Measurements from ENCODE around the gene PTTG1.

Gene PTTG1

DNA sequence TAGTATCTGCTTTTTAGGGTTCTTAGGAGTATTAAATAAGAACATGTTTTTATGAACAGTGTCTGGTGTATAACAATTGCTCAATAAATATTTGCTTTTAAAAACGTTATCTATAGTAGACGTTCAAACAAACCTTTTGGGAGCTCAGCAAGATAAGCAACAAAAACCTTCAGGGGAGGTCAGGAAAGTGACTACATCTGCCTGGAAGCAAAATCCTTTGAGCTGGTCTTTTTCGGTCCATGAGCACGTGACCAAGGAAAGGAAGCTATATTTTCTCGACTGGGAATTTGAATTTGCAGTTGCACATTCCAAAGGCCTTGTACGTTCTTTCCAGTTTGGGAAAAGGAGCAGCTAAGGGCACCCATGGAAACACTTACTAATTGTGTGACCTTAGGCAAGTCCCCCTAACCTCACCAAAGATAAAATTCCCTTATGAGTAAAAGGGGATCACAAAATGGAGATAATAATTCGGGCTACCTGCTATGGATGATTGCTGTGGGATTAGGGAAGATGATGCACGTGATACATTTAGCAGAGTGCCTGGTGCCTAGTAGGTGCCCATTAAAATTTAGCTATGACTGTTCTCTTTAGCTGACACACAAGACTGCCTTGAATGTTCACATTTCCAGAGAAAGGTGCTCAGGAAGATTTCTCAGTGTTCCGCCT is 45.4 kb downstream of the PTTG1 start:
- TF ChIP-seq, protein P1, sequence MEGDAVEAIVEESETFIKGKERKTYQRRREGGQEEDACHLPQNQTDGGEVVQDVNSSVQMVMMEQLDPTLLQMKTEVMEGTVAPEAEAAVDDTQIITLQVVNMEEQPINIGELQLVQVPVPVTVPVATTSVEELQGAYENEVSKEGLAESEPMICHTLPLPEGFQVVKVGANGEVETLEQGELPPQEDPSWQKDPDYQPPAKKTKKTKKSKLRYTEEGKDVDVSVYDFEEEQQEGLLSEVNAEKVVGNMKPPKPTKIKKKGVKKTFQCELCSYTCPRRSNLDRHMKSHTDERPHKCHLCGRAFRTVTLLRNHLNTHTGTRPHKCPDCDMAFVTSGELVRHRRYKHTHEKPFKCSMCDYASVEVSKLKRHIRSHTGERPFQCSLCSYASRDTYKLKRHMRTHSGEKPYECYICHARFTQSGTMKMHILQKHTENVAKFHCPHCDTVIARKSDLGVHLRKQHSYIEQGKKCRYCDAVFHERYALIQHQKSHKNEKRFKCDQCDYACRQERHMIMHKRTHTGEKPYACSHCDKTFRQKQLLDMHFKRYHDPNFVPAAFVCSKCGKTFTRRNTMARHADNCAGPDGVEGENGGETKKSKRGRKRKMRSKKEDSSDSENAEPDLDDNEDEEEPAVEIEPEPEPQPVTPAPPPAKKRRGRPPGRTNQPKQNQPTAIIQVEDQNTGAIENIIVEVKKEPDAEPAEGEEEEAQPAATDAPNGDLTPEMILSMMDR (IDR thresholded peaks at IDR 0.05; ENCODE audit: control insufficient read depth, insufficient read depth, low read depth, low read length, missing control alignments), result no peak
- DNase-seq (ENCODE audit: low read depth), result no peak
- H3K4me3 ChIP-seq (ENCODE audit: control insufficient read depth, low read depth, low read length), result no peak overlapping the region

DNA sequence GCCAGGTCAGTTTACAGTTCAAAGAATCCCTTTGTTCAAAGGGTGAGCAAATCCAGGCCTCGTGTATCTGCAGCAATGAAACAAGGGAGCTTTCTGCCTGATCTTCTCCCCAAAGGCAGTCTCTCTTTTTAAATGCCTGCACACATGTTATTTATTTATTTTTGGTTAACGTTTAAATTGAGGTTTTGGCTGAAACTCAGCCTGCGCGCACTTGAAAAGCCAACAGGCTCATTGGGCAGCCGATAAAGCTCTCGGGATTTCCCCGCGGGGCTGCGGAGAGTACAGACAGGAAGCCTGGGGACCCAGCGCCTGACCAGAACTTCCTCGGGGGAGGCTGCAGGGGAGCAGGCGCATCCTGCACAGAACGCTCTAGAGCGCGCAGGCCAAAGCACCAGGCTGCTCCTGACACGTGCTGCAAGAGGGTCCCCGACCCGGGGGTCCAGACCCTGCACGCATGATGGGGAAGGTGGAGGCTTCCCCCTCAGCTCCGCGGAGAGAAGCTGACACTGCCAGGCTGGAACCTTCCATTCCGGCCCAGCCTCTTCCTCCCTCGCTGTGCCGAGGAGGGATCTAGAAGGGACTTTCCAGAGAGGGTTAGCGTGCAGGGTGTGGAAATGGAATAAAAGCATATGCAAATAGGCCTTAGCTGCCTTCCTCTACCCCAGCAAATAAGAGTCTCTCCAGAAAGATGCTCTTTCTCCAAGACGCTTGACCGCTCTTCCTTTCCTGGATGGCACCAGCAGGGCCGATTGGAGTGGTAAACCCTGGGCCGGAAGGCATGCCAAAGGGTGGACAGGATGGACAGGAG is 46.1 kb downstream of the PTTG1 start:
- TF ChIP-seq, protein P1 (IDR thresholded peaks at IDR 0.05; ENCODE audit: control insufficient read depth, insufficient read depth, low read depth, low read length, missing control alignments), result no peak
- DNase-seq (ENCODE audit: low read depth), result no peak
- H3K4me3 ChIP-seq (ENCODE audit: control insufficient read depth, low read depth, low read length), result peak overlapping the region; percentile 37

- TF ChIP-seq, protein P1 (IDR thresholded peaks at IDR 0.05; ENCODE audit: control insufficient read depth, insufficient read depth, low read depth, low read length, missing control alignments), result no peak
- H3K4me3 ChIP-seq (ENCODE audit: control insufficient read depth, low read depth, low read length), result peak overlapping the region; percentile 37
- no peak for DNase-seq (ENCODE audit: low read depth)
Measured at GRCh38 chr5:160468363-160468975, 46.8 kb downstream of the PTTG1 start.

DNA sequence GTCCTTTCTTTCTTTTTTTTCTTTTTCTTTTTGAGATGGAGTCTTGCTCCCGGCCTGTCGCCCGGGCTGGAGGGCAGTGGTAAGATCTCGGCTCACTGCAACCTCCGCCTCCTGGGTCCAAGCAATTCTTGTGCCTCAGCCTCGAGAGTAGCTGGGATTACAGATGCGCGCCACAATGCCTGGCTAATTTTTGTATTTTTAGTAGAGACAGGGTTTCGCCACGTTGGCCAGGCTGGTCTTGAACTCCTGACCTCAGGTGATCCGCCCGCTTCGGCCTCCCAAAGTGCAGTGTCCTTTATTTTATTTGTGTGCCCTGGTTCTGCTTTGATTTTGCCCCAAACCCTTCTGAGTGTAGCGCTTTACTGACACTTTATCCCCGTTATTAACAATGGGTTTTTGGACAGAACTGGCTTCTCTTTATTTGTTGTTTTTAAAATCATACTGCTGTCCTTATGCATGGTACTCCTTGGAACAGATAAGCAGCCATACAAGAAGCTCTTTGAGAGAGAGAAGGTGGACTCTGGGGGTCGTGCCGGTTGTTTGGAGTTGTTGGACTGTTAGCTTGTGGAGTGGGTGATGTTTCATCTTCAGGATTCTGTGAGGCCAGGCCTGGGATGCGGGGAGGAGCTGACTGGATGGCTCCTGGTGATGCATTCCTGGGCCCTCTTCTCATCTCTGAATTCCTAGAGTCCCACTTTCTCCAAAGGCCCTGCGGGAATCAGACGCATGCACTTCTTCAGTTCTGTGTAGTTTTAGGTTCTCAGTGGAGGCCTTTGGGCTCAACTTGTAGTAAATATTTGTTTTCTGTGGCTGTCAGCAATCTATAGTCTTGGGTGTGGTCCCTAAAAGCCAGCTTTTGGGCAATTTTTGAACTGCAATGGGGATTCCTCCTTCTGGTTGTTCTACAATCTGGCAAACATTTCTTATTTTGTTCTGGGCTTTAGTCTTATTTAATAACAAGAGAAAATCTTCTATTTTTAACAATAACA is 47.8 kb downstream of the PTTG1 start:
- TF ChIP-seq, protein P1 (IDR thresholded peaks at IDR 0.05; ENCODE audit: control insufficient read depth, insufficient read depth, low read depth, low read length, missing control alignments), result no peak
- no peak overlapping the region for H3K4me3 ChIP-seq (ENCODE audit: control insufficient read depth, low read depth, low read length)
- no peak for DNase-seq (ENCODE audit: low read depth)

- no peak for DNase-seq (ENCODE audit: low read depth)
- TF ChIP-seq, protein P1 (IDR thresholded peaks at IDR 0.05; ENCODE audit: control insufficient read depth, insufficient read depth, low read depth, low read length, missing control alignments), result no peak
- H3K4me3 ChIP-seq (ENCODE audit: control insufficient read depth, low read depth, low read length), result no peak overlapping the region
Measured at GRCh38 chr5:160470437-160471361, 49.0 kb downstream of the PTTG1 start.

Measured in AG09309 (cell line).